Measurements from ENCODE around the gene DDN.
A peak's percentile ranks its signal among the peaks of the same experiment; 100 is the strongest.

The DDN gene

DNA sequence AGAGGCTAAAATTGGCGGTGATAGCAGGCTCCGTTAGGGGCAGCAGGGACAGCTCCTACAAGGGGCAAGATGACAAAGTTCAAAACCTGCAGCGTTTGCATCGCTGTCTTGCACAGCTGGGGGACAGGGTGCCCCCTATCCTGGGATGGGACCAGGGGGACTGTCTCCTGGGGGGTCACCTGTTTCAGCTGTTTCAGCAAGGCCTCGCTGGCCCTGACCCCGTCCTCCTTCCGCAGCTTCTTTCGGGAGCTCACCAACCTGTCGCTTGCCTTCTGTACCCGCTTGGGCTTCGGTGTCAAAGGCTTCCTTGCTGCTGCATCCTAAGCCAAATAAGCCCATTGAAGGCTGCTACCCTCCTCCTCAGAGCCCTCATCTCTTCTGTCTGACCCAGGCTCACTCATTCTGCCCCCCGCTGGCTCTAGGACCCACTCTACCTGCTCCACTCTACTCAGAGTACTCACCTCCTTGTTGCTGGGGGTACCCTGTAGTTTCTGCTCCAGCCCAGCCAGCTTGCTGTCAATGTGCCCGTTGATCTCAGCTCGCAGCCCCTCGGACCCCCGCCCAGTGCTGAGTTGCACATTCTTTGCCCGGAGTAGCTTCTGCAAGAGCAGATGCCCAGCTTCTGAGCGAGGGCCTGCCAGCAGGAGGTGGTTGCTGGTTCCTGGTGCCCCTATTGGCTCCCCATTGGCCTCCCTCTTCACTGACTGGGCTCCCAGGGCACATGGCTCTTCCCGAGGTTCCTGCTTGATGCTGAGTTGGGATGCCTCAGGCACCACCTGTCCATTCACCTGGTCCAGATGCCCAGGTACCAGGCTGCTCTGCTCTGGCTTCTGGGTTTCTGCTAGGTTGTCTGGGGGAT is 31.8 kb upstream of the DDN start:
- no peak for DNase-seq

DNA sequence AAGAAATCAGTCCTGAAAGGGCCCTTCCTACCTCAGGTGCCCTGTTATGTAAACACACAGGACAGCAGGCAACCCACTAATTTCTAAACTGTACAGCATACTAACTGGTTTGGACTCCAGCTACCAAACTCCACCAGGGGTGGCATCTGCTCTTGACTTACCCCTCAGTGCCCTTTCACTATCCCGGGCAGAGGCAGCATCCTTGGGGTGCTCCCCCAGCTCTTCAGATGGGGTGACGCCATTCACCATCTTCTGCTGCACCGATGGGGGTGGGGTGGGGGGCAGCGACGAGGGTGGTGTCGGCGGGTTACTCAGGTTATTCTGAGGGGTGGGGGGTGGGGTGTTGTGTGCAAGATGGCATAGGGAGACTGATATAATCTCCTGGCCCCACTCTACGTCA is 30.9 kb upstream of the DDN start:
- DNase-seq: no peak

DNA sequence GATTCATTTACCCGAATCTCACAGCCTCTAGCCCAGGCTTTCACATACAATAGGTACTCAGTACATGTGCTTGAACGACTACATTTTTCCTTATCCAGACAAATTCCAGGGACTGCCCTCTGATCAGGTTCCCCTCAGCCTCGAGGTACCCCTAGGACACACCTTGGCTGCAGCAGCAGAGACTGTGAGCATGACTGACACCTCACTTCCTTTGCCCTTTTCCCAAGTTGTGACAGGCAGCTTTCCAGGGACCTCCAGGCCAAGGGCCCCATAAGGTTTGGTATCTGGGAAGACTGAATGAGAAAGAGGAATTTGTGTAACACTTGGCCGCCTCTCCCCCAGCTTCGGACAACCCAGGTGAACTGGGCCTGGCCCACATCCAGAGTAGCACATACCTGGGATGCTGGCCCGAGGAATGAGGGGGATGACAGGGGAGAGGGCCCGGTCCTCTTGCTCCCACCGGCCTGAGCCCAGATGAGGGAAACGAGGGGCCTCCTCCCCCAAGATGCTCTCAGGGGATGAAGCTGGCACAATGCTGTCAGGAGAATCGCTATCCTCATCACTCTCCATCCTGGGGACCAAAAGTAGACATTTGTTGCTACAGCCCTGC is 29.6 kb upstream of the DDN start:
- DNase-seq: no peak

DNA sequence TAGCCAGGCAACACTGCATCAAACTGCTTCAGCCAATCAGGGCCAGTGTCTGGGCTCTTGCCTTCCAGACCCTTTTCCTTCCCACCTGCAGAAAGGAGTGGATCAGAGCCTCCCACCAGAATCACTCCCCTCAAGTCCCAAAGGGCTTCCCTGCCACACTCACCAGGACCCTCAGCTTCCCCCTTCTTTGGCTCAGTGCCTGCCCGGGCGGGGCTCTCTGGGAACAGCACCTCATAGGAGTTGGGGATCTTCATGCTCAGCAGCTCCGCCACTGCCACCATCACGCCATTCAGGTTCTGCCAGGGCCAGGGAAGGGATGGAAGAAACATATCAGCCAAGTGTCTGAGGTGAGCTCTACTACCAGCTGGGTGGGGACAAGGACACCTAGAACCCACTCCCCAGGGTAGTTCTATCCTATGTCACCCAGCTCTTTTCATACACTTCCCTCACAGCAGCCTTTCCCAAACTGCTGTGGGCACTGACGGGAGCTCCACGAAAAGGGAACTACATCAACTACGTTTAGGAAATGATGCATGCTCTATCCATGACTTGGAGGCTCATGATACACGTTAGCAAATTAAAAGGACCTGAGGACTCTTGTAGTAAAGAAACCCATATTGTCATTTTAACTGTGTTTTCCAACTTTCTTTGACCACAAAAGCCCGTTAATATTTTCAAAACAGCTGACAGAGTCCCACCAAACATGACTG is 28.8 kb upstream of the DDN start:
- no peak for DNase-seq

DNA sequence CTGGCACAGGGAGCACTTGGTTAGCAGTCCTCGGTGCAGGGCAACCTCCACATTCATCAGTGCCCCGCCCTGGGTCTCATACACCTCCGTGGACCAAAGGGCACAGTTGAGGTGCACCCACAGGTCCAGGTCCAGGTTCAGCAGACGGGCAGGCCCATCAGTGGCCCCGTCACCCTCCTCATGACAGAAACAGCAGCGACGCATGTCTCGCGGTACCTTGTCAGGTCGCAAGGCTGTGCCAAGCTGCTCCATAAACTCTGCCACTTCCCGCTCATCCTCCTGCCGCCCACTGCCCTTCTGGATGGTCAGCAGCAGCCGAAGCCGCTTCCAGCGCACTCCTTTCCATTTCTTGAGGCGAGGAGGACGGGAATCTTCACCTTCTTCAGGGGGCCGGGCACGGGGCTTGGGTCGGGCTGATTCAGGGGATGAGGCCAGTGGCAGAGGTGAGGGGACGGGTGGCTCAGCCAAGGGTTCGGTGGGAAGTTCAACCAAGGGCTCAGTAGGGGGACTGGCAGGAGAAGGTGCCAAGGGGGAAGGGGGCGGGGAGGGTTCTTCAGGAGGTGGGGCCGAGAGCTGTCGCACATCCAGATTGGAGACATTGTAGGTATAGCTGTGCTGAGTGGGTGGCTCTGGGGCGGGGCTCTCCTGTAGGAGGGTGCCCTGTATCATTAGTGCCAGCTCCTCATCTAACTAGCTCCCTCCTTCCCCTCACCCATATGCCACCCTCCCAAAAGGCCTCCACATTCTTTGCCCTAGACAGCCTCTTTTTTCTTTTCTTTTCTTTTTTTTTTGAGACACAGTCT is 27.7 kb upstream of the DDN start:
- no peak for DNase-seq

- no peak for DNase-seq
Observed at GRCh38 chr12:49026101-49026500, 26.9 kb upstream of the DDN start.

GRCh38 chr12:49025463-49025862 is 26.3 kb upstream of the DDN start:
- no peak for DNase-seq

- DNase-seq: no peak
Observed at GRCh38 chr12:49024543-49024942, 25.4 kb upstream of the DDN start.

DNA sequence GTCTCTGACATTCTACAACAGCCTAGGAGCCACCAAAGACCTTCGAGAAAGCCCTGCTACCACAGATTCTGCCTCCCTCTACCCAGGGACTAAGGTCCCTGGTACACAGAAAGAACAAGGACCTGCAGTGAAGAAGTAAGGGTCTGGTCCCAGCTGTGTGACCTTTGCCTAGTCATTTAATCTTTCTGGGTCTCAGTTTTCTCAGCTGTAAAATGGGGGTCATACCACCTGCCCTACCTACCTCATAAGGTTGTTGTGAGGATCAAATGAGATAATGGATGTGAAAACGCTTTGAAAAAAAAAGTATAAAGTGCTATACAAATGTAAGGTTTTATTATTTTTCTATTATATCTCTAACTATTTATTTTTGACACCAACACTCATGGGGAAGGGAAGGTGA is 24.6 kb upstream of the DDN start:
- DNase-seq: no peak

DNA sequence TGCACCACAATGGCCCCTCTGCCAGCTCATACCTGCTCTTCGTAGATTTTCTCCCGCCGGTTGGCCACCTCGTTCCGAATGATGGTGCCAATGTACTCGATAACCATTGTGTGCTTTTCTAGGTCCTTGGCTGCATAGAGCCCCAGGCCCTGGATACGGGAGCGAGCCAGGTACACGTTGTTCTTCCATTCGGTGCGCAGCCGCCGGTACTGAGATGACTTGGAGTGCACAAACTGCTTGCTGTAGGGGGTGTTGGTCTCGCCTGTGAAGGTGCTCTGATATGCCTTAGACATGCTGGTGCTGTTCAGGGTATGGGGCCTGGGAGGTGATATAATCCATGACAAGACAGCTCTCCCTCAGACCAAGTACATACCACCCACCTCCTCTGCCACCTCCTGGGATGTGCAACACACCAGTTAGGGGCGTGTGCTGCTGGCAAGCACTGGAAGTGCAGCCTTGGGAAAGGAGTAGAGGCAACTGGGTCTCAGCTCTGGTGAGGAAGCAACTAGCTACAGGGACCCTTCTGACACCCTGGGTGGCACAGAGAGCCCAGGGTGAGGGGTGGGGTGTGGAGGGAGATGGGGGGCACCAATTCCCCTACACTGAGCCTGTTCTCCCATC is 23.5 kb upstream of the DDN start:
- DNase-seq: no peak

- DNase-seq: no peak
Observed at GRCh38 chr12:49021292-49021915, 22.2 kb upstream of the DDN start.

DNA sequence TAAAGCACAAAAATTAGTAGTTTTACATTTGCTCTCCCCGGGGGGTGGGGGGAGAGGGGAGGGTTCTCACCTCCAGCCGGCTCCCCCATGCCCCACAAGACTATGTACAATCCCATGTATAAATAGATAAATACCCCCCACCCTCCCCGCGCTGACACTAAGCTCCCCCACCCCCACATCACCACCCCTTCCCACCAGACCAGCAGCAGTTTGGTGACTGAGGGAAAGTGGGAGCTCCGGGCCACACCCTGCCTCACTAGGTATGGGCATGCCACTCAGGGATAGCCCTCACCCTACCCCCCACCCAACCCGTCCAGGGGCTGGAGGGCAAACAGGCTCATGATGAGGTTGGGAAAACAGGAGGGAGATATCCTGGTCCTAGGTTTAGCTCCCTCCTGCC is 21.3 kb upstream of the DDN start:
- no peak for DNase-seq

DNA sequence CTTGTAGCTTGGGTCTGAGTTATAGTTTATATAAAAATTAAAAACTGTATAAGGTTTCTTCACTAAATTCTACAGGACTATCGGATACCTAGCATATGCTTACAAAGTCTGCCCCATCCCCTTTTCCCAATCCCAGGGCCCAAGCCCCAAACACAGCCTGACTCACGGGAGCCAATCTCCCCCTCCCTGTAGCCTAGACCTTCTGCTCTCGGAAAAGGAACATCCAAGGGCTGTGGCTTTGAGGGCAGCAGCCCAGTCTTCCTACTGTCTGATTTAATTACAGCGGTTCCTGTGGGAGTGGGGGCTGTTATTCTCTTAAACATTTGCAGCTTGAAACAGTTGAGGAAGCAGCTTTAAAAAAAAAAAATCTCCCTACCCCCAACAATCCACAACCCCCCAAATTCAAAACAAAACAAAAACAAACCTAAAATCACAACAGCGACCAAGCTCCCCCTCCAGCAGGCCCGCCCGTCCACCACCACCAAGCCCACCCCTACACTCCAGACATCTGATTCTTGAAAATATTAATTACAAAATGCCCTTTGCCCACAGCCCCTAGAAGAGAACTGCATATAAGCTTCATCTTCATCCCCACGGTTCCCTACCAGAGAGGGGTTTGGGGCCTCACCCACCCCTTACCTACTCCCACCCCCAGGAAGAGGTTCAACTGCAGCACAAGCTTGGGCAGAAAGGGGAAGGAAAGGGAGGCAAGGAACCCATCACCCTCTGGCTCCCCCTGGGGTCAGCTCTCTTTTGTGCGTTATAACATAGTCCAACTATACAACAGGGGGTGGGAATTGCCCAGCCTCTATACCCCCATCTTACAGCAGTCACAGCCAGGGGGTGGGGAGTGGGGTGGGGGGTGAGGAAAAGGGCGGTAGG is 20.5 kb upstream of the DDN start:
- DNase-seq: peak; percentile 42

- no peak for DNase-seq
Observed at GRCh38 chr12:49019120-49019430, 19.9 kb upstream of the DDN start.

GRCh38 chr12:49018261-49019119 is 19.3 kb upstream of the DDN start, which contains the start of gene PRKAG1:
Gene PRKAG1 (minus strand): TSS chr12:49018776. CDS start chr12:49018740, 36 bp downstream.
- peak; percentile 96 for DNase-seq

DNA sequence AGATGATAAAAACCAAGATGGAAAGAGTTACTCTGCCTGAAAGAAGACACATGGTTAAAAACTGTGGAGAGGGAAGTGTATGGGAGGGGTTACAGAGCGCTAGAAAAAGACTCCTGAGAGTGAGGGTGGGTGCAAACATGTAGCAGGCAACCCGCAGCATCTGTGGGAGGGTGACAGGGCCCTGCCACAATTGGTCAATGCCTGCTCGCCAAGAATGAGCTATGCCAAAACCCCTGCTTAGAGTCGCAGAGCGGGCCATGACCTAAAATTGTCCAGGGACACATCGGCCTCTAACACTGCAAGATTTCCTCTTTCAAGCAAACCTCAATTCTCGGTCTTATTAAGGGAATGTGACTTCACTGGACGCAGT is 18.7 kb upstream of the DDN start:
- DNase-seq: peak; percentile 61

GRCh38 chr12:49015196-49015595 is 16.0 kb upstream of the DDN start:
- no peak for DNase-seq

DNA sequence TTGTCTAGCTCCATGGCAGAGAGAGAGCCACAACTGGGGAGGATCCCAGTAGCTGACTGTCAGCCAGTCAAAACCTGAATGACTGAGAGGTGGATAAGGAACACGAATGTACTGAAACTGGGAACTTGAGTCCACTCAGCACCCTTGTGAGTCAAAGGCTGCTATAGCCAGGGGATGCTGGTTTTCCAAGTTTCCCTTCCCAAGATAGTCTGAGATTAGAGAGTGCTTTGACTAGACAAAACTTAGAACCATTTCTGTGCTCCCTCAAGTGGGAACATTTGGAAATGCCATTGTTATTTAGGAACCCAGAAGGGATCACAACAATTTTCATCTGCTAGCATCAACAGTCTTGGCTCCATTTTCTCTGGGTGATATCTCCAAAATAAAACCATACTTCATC is 15.4 kb upstream of the DDN start:
- DNase-seq: no peak

DNA sequence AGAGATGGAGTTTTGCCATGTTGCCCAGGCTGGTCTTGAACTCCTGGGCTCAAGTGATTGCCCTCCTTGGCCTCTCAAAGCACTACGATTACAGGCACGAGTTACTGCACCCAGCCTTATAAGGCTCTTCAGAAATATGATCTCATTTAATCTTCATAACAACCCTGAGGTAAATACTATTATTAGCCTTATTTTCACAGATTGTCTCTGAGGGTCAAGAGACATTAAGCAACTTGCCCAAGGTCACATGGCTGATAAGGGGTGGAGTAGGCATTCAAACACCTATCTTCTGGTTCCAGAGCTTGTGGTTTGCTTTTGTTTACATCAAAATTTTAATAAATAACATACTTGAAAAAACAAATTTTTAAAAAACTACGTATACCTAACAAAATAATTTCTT is 14.3 kb upstream of the DDN start:
- no peak for DNase-seq

- DNase-seq: no peak
Observed at GRCh38 chr12:49012739-49013138, 13.6 kb upstream of the DDN start.

All from activated naive CD4-positive, alpha-beta T cell treated with Interleukin-2 at 50 U/mL for 16 hours (primary cell).